ENCODE measurements around the gene CDK5RAP2.
"Not testable (repeated sequence)": the region's sequence is repeated elsewhere in the genome, so short reads cannot be mapped to it uniquely, and the experiment has no call there.

CDK5RAP2 gene

GRCh38 chr9:120463765-120464164, 116.2 kb downstream of the CDK5RAP2 start:
- DNase-seq: no peak

- not testable (repeated sequence) for DNase-seq
These were observed 118.3 kb downstream of the CDK5RAP2 start for GRCh38 chr9:120461677-120462076.

GRCh38 chr9:120456218-120456617, 123.7 kb downstream of the CDK5RAP2 start:
- DNase-seq: no peak

- no peak for DNase-seq
These were observed 125.5 kb downstream of the CDK5RAP2 start for GRCh38 chr9:120454467-120454866.

GRCh38 chr9:120453792-120454191, 126.2 kb downstream of the CDK5RAP2 start:
- no peak for DNase-seq

GRCh38 chr9:120452631-120453030, 127.3 kb downstream of the CDK5RAP2 start:
- no peak for DNase-seq

- no peak for DNase-seq
These were observed 129.1 kb downstream of the CDK5RAP2 start for GRCh38 chr9:120450916-120451315.

- no peak for DNase-seq
These were observed 130.4 kb downstream of the CDK5RAP2 start for GRCh38 chr9:120449566-120449965.

GRCh38 chr9:120447959-120448500, 131.9 kb downstream of the CDK5RAP2 start:
- DNase-seq: no peak

- DNase-seq: no peak
These were observed 133.3 kb downstream of the CDK5RAP2 start for GRCh38 chr9:120446671-120447070.

GRCh38 chr9:120443976-120444375, 136.0 kb downstream of the CDK5RAP2 start:
- DNase-seq: no peak

- DNase-seq: no peak
These were observed 136.5 kb downstream of the CDK5RAP2 start for GRCh38 chr9:120443489-120443888.

- no peak for DNase-seq
These were observed 137.5 kb downstream of the CDK5RAP2 start for GRCh38 chr9:120442308-120442995.

- DNase-seq: no peak
These were observed 138.3 kb downstream of the CDK5RAP2 start for GRCh38 chr9:120441426-120442307.

- DNase-seq: no peak
These were observed 139.2 kb downstream of the CDK5RAP2 start for GRCh38 chr9:120440791-120441190.

GRCh38 chr9:120439926-120440325, 140.0 kb downstream of the CDK5RAP2 start:
- no peak for DNase-seq

- peak; percentile 7 for DNase-seq
These were observed 141.0 kb downstream of the CDK5RAP2 start for GRCh38 chr9:120438836-120439546.

GRCh38 chr9:120438111-120438510, 141.9 kb downstream of the CDK5RAP2 start:
- DNase-seq: no peak

GRCh38 chr9:120436983-120437475, 142.9 kb downstream of the CDK5RAP2 start:
- no peak for DNase-seq

- no peak for DNase-seq
These were observed 143.5 kb downstream of the CDK5RAP2 start for GRCh38 chr9:120436446-120436845.

- DNase-seq: no peak
These were observed 144.9 kb downstream of the CDK5RAP2 start for GRCh38 chr9:120435091-120435490.

- DNase-seq: no peak
These were observed 145.4 kb downstream of the CDK5RAP2 start for GRCh38 chr9:120434532-120434931.

- no peak for DNase-seq
These were observed 146.3 kb downstream of the CDK5RAP2 start for GRCh38 chr9:120433701-120434100.

Measured in stimulated activated CD4-positive, alpha-beta T cell treated with anti-CD3 and anti-CD28 coated beads, Interleukin-15, amount 100 ng/mL, for 24 hours (primary cell).